Subcutaneous abdominal adipose tissue (tissue), 5 donors: ENCODE measurements around the gene ALDH1B1.
A peak's percentile ranks its signal among the peaks of the same experiment; 100 is the strongest.
"Not testable (repeated sequence)": the region's sequence is repeated elsewhere in the genome, so short reads cannot be mapped to it uniquely, and the experiment has no call there.

Experiments used
- H3K27ac ChIP-seq: one replicate; pipeline ENCODE4 v1.7.0; 2013; ENCODE audit warnings: low read depth, mild to moderate bottlenecking, inconsistent platforms, low read length, moderate library complexity
- H3K27me3 ChIP-seq, 5 donors: one replicate each; pipeline ENCODE4 v1.7.0; 2013; ENCODE audit warnings: low read length in 5 of 5, inconsistent platforms in 1 of 5; ENCODE audit not compliant: control insufficient read depth in 5 of 5, insufficient read depth in 4 of 5
- H3K36me3 ChIP-seq, 5 donors: one replicate each; pipeline ENCODE4 v1.7.0; 2013; ENCODE audit warnings: low read length in 5 of 5; ENCODE audit not compliant: control insufficient read depth in 5 of 5, insufficient read depth in 5 of 5
- H3K4me1 ChIP-seq, 5 donors: one replicate each; pipeline ENCODE4 v1.7.0; 2013; ENCODE audit warnings: low read length in 5 of 5, mild to moderate bottlenecking in 3 of 5, moderate library complexity in 1 of 5; ENCODE audit not compliant: control insufficient read depth in 5 of 5, insufficient read depth in 5 of 5
- H3K4me3 ChIP-seq, 5 donors: one replicate each; pipeline ENCODE4 v1.7.0; 2013; ENCODE audit warnings: low read length in 5 of 5, low read depth in 1 of 5
- H3K9ac ChIP-seq, 5 donors: one replicate each; pipeline ENCODE4 v1.7.0; 2013; ENCODE audit warnings: low read length in 5 of 5, mild to moderate bottlenecking in 4 of 5, moderate library complexity in 3 of 5
- H3K9me3 ChIP-seq, 5 donors: one replicate each; pipeline ENCODE4 v1.7.0; 2013; ENCODE audit warnings: low read length in 5 of 5; ENCODE audit not compliant: control insufficient read depth in 5 of 5
- donor health status: healthy.
- donor health status: healthy.
- donor health status: healthy.
- donor health status: healthy.
- donor health status: healthy.

ALDH1B1 gene

DNA sequence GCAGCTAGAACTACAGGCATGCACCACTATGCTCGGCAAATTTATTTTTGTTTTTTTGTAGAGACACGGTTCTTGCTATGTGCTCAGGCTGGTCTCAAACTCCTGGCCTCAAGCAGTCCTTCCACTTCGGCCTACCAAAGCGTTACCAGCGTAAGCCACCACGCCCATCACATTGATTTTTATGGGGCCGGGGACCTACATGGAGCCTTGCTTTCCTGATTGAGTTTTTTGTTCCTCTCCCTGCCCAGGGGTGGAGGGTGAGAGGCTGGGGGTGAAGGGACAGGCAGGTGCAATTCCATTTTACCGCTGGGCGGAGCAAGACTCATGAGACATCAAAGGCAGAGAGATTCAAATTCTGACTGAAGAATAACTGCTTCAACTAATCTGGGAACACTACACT lies 1.9 kb downstream of the ALDH1B1 start:
- H3K27me3 ChIP-seq: no peaks in the 10 kb centered on the region
- H3K9me3 ChIP-seq: no peaks in the 10 kb centered on the region
- no peak overlapping the region for H3K9ac ChIP-seq
- H3K4me1 ChIP-seq: peaks cover 5 to 36% (median 25%) of the 10 kb centered on the region in 5 donors
- H3K27ac ChIP-seq: no peak overlapping the region
- H3K4me3 ChIP-seq: no peak overlapping the region
- peaks cover 0 to 26% (median 23%) of the 10 kb centered on the region in 5 donors for H3K36me3 ChIP-seq

DNA sequence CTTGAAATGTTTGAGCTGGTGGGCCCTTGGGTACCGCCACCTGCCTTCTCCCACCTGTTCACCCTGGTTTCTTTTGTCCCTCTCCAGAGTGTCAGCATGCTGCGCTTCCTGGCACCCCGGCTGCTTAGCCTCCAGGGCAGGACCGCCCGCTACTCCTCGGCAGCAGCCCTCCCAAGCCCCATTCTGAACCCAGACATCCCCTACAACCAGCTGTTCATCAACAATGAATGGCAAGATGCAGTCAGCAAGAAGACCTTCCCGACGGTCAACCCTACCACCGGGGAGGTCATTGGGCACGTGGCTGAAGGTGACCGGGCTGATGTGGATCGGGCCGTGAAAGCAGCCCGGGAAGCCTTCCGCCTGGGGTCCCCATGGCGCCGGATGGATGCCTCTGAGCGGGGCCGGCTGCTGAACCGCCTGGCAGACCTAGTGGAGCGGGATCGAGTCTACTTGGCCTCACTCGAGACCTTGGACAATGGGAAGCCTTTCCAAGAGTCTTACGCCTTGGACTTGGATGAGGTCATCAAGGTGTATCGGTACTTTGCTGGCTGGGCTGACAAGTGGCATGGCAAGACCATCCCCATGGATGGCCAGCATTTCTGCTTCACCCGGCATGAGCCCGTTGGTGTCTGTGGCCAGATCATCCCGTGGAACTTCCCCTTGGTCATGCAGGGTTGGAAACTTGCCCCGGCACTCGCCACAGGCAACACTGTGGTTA lies 3.3 kb downstream of the ALDH1B1 start:
- no peak overlapping the region for H3K27ac ChIP-seq

DNA sequence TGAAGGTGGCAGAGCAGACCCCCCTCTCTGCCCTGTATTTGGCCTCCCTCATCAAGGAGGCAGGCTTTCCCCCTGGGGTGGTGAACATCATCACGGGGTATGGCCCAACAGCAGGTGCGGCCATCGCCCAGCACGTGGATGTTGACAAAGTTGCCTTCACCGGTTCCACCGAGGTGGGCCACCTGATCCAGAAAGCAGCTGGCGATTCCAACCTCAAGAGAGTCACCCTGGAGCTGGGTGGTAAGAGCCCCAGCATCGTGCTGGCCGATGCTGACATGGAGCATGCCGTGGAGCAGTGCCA lies 3.8 kb downstream of the ALDH1B1 start:
- H3K9me3 ChIP-seq: no peaks in the 10 kb centered on the region
- no peak overlapping the region for H3K9ac ChIP-seq
- no peak overlapping the region for H3K27ac ChIP-seq
- H3K4me1 ChIP-seq: peaks cover 4 to 35% (median 32%) of the 10 kb centered on the region in 5 donors
- H3K36me3 ChIP-seq: peaks cover 0 to 26% (median 23%) of the 10 kb centered on the region in 5 donors
- H3K27me3 ChIP-seq: no peaks in the 10 kb centered on the region
- H3K4me3 ChIP-seq: no peak overlapping the region

More for the DNA sequence above, 3.3 kb downstream of the ALDH1B1 start:
- Histone ChIP-seq H3K27me3 (no peaks in the 10 kb centered on the region), H3K36me3 (peaks cover 0 to 26% (median 23%) of the 10 kb centered on the region in 5 donors), H3K9ac (no peak overlapping the region), H3K9me3 (no peaks in the 10 kb centered on the region), H3K4me1 (peaks cover 4 to 30% (median 29%) of the 10 kb centered on the region in 5 donors), H3K4me3 (no peak overlapping the region)

DNA sequence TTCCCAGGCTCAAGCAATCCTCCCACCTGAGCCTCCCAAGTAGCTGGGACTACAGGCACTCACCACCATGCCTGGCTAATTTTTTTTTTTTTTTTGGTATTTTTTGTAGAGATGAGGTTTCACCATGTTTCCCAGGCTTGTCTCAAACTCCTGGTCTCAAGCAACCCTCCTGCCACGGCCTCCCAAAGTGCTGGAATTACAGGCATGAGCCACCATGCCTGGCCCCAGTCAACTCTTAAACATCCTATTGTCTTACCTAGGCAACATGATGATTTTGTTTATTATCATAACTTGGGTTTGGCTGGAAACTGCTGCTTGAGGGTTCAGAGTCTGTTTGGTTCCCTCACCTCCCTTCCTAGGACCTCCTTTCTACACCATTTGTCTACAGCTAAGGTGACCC lies 6.7 kb downstream of the ALDH1B1 start:
- not testable (repeated sequence) for H3K27ac ChIP-seq
- H3K36me3 ChIP-seq: peaks cover 0 to 26% (median 23%) of the 10 kb centered on the region in 5 donors

DNA sequence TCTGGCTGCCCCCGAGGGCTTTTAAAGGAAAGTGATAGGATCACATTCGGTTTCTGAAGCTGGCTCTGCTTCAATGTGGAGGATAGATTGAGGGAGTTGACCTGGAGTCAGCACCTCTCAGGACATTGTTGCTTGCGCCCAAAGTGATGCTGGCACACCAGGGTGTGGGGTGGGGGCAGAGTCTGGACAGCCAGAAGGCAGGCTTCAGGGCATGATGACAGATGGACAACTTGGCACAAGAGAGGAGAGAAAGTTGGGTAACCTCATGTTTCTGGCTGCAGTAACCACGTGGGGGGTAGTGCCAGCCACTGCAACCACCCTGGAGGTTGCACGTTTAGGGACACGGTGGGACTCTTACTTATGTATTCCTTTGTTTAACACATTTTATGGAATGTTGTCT lies 9.5 kb downstream of the ALDH1B1 start:
- Histone ChIP-seq H3K9ac (no peak overlapping the region), H3K27ac (no peak overlapping the region), H3K36me3 (peaks cover 0 to 10% (median 9%) of the 10 kb centered on the region in 5 donors), H3K4me1 (peaks cover 0 to 31% (median 25%) of the 10 kb centered on the region in 5 donors), H3K4me3 (no peak overlapping the region), H3K27me3 (peaks cover 0 to 8% (median 6%) of the 10 kb centered on the region in 5 donors), H3K9me3 (no peaks in the 10 kb centered on the region)

More for the DNA sequence above, 6.7 kb downstream of the ALDH1B1 start:
- not testable (repeated sequence) for H3K27me3 ChIP-seq, H3K4me3 ChIP-seq, H3K9me3 ChIP-seq, H3K9ac ChIP-seq
- H3K4me1 ChIP-seq: peaks cover 0 to 33% (median 25%) of the 10 kb centered on the region in 5 donors

DNA sequence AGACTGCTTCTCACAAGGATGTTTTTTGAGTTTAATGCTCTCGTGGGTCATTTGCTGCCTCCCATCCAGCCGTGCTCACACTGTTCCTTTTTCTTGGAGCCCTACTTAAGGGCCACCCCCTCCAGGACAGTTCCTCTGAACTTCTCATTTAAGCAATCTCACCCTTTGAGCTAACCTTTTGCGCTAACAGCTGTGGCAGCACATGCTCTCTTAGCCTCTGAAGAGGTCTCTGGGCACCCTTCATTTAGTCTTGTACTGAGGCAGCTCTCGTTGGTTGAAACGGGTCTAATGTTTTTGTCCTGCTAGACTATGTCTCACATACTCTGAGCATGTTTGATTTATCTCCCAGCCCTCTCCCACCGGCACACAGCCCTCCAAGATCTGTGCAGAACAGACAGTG lies 11.8 kb downstream of the ALDH1B1 start:
- Histone ChIP-seq H3K4me1 (peaks cover 0 to 41% (median 25%) of the 10 kb centered on the region in 5 donors), H3K27me3 (peaks cover 0 to 8% (median 6%) of the 10 kb centered on the region in 5 donors), H3K9me3 (no peaks in the 10 kb centered on the region), H3K36me3 (no peaks in the 10 kb centered on the region), H3K4me3 (no peak overlapping the region), H3K9ac (no peak overlapping the region), H3K27ac (no peak overlapping the region)

DNA sequence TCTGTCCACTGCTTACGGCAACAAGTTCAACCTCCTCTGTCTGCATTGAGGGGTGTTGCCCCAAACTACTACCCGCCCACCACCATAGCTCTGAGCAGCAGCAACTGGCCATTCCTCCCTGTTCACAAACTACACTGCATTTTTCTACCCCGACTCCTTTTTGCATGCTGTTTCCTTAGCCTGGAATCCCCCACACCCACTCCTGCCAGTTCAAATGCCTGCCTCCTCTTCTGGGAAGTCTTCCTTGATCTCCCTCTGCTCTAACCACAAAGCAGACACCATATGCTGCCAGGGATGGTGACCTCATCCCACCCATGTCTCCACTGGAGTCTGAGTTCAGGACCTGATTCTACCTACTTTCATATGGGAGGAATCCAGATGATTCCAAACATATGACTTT lies 13.3 kb downstream of the ALDH1B1 start:
- Histone ChIP-seq H3K27me3 (peaks cover 0 to 10% (median 6%) of the 10 kb centered on the region in 5 donors), H3K4me1 (peaks cover 0 to 32% (median 18%) of the 10 kb centered on the region in 5 donors), H3K27ac (no peak overlapping the region), H3K36me3 (no peaks in the 10 kb centered on the region), H3K9ac (no peak overlapping the region), H3K4me3 (no peak overlapping the region), H3K9me3 (no peaks in the 10 kb centered on the region)

DNA sequence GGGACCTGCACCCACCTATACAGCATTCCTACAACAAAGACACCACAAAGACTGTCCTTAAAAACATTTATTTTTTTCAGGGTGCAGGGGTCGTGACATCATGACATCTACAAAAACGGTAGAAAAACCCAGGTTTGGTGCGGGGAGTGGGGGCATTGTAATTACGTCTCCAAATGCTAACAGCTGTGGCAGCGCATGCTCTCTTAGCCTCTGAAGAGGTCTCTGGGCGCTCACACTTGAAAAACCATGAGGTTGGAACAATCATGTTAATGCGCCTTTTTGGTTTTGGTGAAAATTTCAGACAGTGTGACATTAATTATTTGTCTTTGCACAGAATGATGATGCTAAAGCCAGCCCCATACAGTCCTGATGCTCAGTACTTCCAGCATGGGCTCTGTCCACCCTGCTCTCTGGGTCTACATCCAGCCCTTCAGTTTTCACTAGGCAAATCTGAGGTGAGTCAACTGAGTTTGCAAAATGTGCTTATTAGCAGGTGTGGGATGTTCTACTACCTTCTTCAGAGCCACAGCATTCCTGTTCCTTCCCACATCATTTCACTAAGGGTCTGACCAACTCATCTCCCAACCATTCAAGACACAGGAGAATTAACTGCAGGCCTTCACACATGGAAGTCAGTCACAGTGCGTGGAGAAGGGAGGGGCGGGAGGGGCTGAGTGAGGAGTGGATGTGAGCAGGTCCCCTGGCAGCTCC lies 14.1 kb downstream of the ALDH1B1 start:
- no peaks in the 10 kb centered on the region for H3K36me3 ChIP-seq
- H3K4me1 ChIP-seq: peaks cover 0 to 23% (median 10%) of the 10 kb centered on the region in 5 donors
- H3K27me3 ChIP-seq: peaks cover 0 to 13% (median 6%) of the 10 kb centered on the region in 5 donors
- no peak overlapping the region for H3K4me3 ChIP-seq
- H3K27ac ChIP-seq: no peak overlapping the region
- no peaks in the 10 kb centered on the region for H3K9me3 ChIP-seq
- no peak overlapping the region for H3K9ac ChIP-seq

DNA sequence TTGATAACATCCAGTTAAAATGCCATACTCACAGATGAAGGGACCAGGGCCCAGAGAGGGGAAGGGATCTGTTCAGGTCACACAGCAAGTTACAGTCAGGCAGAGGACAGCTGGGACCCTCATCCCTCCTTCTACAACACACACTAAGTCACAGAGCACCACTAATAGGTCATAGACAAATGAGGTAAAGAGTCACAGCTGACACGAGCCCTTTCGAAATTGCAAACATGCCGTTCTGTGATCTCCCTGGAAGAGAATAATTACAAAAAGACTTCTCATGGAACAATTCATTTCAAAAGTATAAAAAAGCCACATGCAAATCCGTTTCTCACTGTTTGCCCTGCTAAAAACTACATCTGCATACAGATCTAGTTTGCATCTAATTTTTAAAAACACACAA lies 16.2 kb downstream of the ALDH1B1 start:
- no peaks in the 10 kb centered on the region for H3K36me3 ChIP-seq
- H3K4me1 ChIP-seq: peaks cover 0 to 10% (median 0%) of the 10 kb centered on the region in 5 donors
- peaks cover 2 to 16% (median 12%) of the 10 kb centered on the region in 5 donors for H3K27me3 ChIP-seq
- peak overlapping the region in 1 of 5 donors; percentile 6 for H3K9ac ChIP-seq
- no peaks in the 10 kb centered on the region for H3K9me3 ChIP-seq
- H3K27ac ChIP-seq: no peak overlapping the region
- no peak overlapping the region for H3K4me3 ChIP-seq

DNA sequence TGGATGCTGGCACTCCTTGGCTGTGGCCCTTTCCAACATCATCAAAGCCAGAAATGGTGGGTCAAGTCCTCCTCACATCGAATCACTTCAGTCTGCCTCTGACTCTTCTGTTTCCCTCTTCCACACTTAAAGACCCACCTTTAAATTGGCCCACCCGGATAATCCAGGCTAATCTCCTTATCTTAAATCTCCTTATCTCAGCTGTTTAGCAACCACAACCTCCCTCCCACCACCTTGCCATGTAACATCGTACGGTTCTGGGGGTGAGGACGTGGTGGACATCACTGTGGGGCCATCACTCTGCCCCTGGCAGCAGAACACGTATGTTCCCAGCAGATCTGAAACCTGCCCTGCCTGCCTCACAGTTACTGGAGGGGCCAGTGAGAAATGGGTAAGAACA lies 20.2 kb downstream of the ALDH1B1 start:
- peaks cover 2 to 25% (median 5%) of the 10 kb centered on the region in 5 donors for H3K4me1 ChIP-seq
- no peaks in the 10 kb centered on the region for H3K36me3 ChIP-seq
- H3K27ac ChIP-seq: no peak overlapping the region
- H3K9me3 ChIP-seq: no peaks in the 10 kb centered on the region
- peaks cover 4 to 12% (median 8%) of the 10 kb centered on the region in 5 donors for H3K27me3 ChIP-seq
- no peak overlapping the region for H3K4me3 ChIP-seq
- no peak overlapping the region for H3K9ac ChIP-seq
